Measurements from ENCODE around the gene DSC1. TPM values are rescaled to one million over a fixed set of nuclear protein-coding genes. Genes with fewer than 3 reads are reported as not detected.

DSC1 gene
- total and polyA plus RNA-seq, 2 of the 4 experiments (the other 2 are of a cell fraction): not detected

GRCh38 chr18:31093880-31094279 lies 68.8 kb downstream of the DSC1 start:
- no peak overlapping the region for H2BK5ac ChIP-seq (ENCODE audit: low read depth, low read length, poor library complexity, severe bottlenecking)
- ATAC-seq (ENCODE audit: low read depth): no peak
- no peak overlapping the region for H3K9ac ChIP-seq (ENCODE audit: low read depth, low read length)
- no TSS peak for BruUV-seq (replicated peaks)
- H3K4me1 ChIP-seq (ENCODE audit: control insufficient read depth, insufficient read depth, low read length): no peaks in the 10 kb centered on the region
- no peak overlapping the region for H3K4me3 ChIP-seq (ENCODE audit: insufficient read depth, low read depth, low read length)
- no peaks in the 10 kb centered on the region for H3K9me1 ChIP-seq (ENCODE audit: insufficient read depth, low read length)
- no peaks in the 10 kb centered on the region for H4K20me1 ChIP-seq (ENCODE audit: insufficient read depth, low read length)
- WGBS, 2 experiments (ENCODE audit: extremely low coverage in 2 of 2, insufficient read length in 1 of 2): no CpG with 5 or more reads among the region's 2 CpGs
- no peaks in the 10 kb centered on the region for H3K79me1 ChIP-seq (ENCODE audit: low read depth in 1 of 2, low read length in 2 of 2)
- POLR2A ChIA-PET (ENCODE audit: unreplicated experiment): no interaction called here
- dilution Hi-C loops (cut with HindIII; ENCODE audit: low sequenced_read_pairs, unreplicated experiment) (no loop called here), intact Hi-C loops (cut with micrococcal nuclease) (no loop called here), in situ Hi-C loops (cut with MboI; ENCODE audit: low sequenced_read_pairs) (no loop called here)
- H3K14ac ChIP-seq (replicated peaks; ENCODE audit: low read depth, low read length): no peak overlapping the region
- H2AFZ ChIP-seq (replicated peaks; ENCODE audit: low read length, poor library complexity): no peak overlapping the region
- H2BK20ac ChIP-seq (ENCODE audit: low read depth, low read length): no peak overlapping the region
- no peak overlapping the region for H3K4me2 ChIP-seq (ENCODE audit: low read depth, low read length)
- H3K56ac ChIP-seq (ENCODE audit: extremely low read depth, insufficient read depth, low read length): no peak overlapping the region
- no peak overlapping the region for H4K5ac ChIP-seq (ENCODE audit: low read depth, low read length)
- no peak for DNase-seq
- no peak overlapping the region for H3K4ac ChIP-seq (ENCODE audit: low read depth, low read length)
- H2BK120ac ChIP-seq (ENCODE audit: low read depth, low read length): no peak overlapping the region
- H4K8ac ChIP-seq (ENCODE audit: low read depth in 2 of 2, low read length in 2 of 2): no peak overlapping the region
- TF ChIP-seq SMC3 (IDR thresholded peaks at IDR 0.05; ENCODE audit: low read depth, low read length) (no peak), CEBPB (IDR thresholded peaks at IDR 0.05; ENCODE audit: low read depth, low read length) (no peak), BHLHE40 (IDR thresholded peaks at IDR 0.05; ENCODE audit: low read depth, low read length) (no peak), MAZ (IDR thresholded peaks at IDR 0.05; ENCODE audit: borderline replicate concordance, low read depth, low read length) (no peak), MAFK (IDR thresholded peaks at IDR 0.05; ENCODE audit: low read depth, low read length) (no peak), MXI1 (IDR thresholded peaks at IDR 0.05; ENCODE audit: borderline replicate concordance, low read depth, low read length) (no peak), ELK1 (IDR thresholded peaks at IDR 0.05; ENCODE audit: borderline replicate concordance, low read depth, low read length) (no peak), FOS (IDR thresholded peaks at IDR 0.05; ENCODE audit: low read depth, low read length) (no peak), CTCF (conservative IDR thresholded peaks at IDR 0.05; ENCODE audit: low read depth, low read length) (no peak)
- no peaks in the 10 kb centered on the region for H3K27me3 ChIP-seq (ENCODE audit: control insufficient read depth, insufficient read depth, low read length)
- no peak overlapping the region for H3K27ac ChIP-seq (ENCODE audit: insufficient read depth, low read length)
- no peaks in the 10 kb centered on the region for H3K36me3 ChIP-seq (ENCODE audit: control insufficient read depth, insufficient read depth, low read length)
- H4K91ac ChIP-seq (ENCODE audit: insufficient read depth, low read depth, low read length): no peak overlapping the region
- H2AK5ac ChIP-seq (ENCODE audit: low read depth, low read length): no peak overlapping the region
- no peak overlapping the region for H2BK15ac ChIP-seq (ENCODE audit: low read depth, low read length)
- H3K18ac ChIP-seq (ENCODE audit: low read depth, low read length): no peak overlapping the region
- no peak overlapping the region for H2AK9ac ChIP-seq (replicated peaks; ENCODE audit: low read depth, low read length, poor library complexity)
- H3K9me3 ChIP-seq (ENCODE audit: control insufficient read depth, insufficient read depth, low read length): no peaks in the 10 kb centered on the region
- CTCF ChIA-PET: no interaction called here
- H3K23ac ChIP-seq (ENCODE audit: low read depth, low read length): no peak overlapping the region
